ENCODE measurements around the gene TMEM9. TPM values are rescaled to one million over a fixed set of nuclear protein-coding genes. Genes with fewer than 3 reads are reported as not detected.

TMEM9 gene
- total RNA-seq, 1 donor from 2014 or later: 63.9 TPM

DNA sequence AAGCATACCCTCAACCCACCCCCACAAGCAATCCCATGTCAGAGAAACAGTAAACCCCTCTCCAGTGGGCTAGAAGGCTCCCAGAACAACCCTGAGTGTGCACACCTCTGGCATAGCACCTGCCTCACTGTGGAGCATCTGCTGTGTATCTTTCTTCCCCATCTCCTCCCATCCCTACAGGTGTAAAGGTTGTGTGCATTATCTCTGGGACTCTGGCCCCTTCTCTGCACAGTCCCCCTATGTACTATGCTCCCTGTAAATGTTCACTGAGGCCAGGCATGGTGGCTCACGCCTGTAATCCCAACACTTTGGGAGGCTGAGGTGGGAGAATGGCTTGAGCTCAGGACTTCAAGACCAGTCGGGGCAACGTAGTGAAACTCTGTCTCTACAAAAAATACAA lies 41.3 kb downstream of the TMEM9 start:
- Mint-ChIP-seq H3K4me3 (ENCODE audit: unreplicated experiment) (no peak overlapping the region), H3K27me3 (ENCODE audit: unreplicated experiment) (peaks cover 15% of the 10 kb centered on the region), H3K27ac (ENCODE audit: unreplicated experiment) (no peak overlapping the region)

GRCh38 chr1:201112173-201112731 lies 42.0 kb downstream of the TMEM9 start, which contains the start of gene CACNA1S:
TSS of gene CACNA1S (minus strand) at chr1:201112426. CDS start at chr1:201112339, 87 bp downstream.
- Mint-ChIP-seq H3K9me3 (ENCODE audit: unreplicated experiment) (no peaks in the 10 kb centered on the region), H3K4me1 (ENCODE audit: unreplicated experiment) (no peaks in the 10 kb centered on the region), H3K36me3 (ENCODE audit: unreplicated experiment) (no peaks in the 10 kb centered on the region), H3K4me3 (ENCODE audit: unreplicated experiment) (no peak within 1 kb of the TSS), H3K27ac (ENCODE audit: unreplicated experiment) (no peak within 1 kb of the TSS), H3K27me3 (ENCODE audit: unreplicated experiment) (peaks cover 11% of the 10 kb centered on the region)
- TF ChIP-seq, protein P1, sequence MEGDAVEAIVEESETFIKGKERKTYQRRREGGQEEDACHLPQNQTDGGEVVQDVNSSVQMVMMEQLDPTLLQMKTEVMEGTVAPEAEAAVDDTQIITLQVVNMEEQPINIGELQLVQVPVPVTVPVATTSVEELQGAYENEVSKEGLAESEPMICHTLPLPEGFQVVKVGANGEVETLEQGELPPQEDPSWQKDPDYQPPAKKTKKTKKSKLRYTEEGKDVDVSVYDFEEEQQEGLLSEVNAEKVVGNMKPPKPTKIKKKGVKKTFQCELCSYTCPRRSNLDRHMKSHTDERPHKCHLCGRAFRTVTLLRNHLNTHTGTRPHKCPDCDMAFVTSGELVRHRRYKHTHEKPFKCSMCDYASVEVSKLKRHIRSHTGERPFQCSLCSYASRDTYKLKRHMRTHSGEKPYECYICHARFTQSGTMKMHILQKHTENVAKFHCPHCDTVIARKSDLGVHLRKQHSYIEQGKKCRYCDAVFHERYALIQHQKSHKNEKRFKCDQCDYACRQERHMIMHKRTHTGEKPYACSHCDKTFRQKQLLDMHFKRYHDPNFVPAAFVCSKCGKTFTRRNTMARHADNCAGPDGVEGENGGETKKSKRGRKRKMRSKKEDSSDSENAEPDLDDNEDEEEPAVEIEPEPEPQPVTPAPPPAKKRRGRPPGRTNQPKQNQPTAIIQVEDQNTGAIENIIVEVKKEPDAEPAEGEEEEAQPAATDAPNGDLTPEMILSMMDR (IDR thresholded peaks at IDR 0.05): no peak
- no peak for DNase-seq (ENCODE audit: extremely low spot score, unreplicated experiment)

More for the DNA sequence above, 41.3 kb downstream of the TMEM9 start:
- H3K36me3 Mint-ChIP-seq (ENCODE audit: unreplicated experiment): no peaks in the 10 kb centered on the region
- no peak for DNase-seq (ENCODE audit: extremely low spot score, unreplicated experiment)
- TF ChIP-seq, protein P1 (IDR thresholded peaks at IDR 0.05): no peak
- no peaks in the 10 kb centered on the region for H3K9me3 Mint-ChIP-seq (ENCODE audit: unreplicated experiment)
- H3K4me1 Mint-ChIP-seq (ENCODE audit: unreplicated experiment): no peaks in the 10 kb centered on the region

GRCh38 chr1:201111672-201112071 lies 42.6 kb downstream of the TMEM9 start:
- Mint-ChIP-seq H3K9me3 (ENCODE audit: unreplicated experiment) (no peaks in the 10 kb centered on the region), H3K4me3 (ENCODE audit: unreplicated experiment) (no peak overlapping the region), H3K4me1 (ENCODE audit: unreplicated experiment) (no peaks in the 10 kb centered on the region), H3K27ac (ENCODE audit: unreplicated experiment) (no peak overlapping the region), H3K27me3 (ENCODE audit: unreplicated experiment) (peaks cover 8% of the 10 kb centered on the region), H3K36me3 (ENCODE audit: unreplicated experiment) (no peaks in the 10 kb centered on the region)
- DNase-seq (ENCODE audit: extremely low spot score, unreplicated experiment): no peak
- TF ChIP-seq, protein P1 (IDR thresholded peaks at IDR 0.05): no peak

- Mint-ChIP-seq H3K9me3 (ENCODE audit: unreplicated experiment) (no peaks in the 10 kb centered on the region), H3K4me1 (ENCODE audit: unreplicated experiment) (no peaks in the 10 kb centered on the region), H3K36me3 (ENCODE audit: unreplicated experiment) (no peaks in the 10 kb centered on the region), H3K27ac (ENCODE audit: unreplicated experiment) (no peak overlapping the region), H3K4me3 (ENCODE audit: unreplicated experiment) (no peak overlapping the region), H3K27me3 (ENCODE audit: unreplicated experiment) (peaks cover 6% of the 10 kb centered on the region)
- TF ChIP-seq, protein P1 (IDR thresholded peaks at IDR 0.05): no peak
- no peak for DNase-seq (ENCODE audit: extremely low spot score, unreplicated experiment)
Measured at GRCh38 chr1:201111156-201111555, 43.1 kb downstream of the TMEM9 start.

DNA sequence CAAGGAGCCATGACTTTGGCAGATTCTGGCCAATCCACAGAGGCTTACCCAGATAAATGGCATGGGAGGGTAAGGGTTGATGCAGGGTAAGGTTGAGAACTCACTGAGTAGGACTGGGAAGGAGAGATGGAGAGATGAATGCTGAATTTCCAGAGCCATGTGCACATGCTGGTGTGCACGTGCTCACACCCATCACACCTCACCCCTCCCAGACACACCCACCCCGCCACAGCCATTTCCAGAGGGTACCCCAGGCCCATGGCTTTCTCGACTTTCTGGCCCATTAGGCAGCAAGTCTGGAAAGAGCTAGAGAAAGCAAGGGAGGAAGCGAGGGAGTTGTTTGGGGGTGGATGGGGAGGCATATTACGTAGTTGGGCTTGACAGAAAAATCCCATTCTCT lies 43.7 kb downstream of the TMEM9 start:
- Mint-ChIP-seq H3K36me3 (ENCODE audit: unreplicated experiment) (no peaks in the 10 kb centered on the region), H3K27ac (ENCODE audit: unreplicated experiment) (no peak overlapping the region), H3K4me1 (ENCODE audit: unreplicated experiment) (no peaks in the 10 kb centered on the region), H3K9me3 (ENCODE audit: unreplicated experiment) (no peaks in the 10 kb centered on the region), H3K4me3 (ENCODE audit: unreplicated experiment) (no peak overlapping the region), H3K27me3 (ENCODE audit: unreplicated experiment) (peaks cover 6% of the 10 kb centered on the region)
- no peak for DNase-seq (ENCODE audit: extremely low spot score, unreplicated experiment)
- TF ChIP-seq, protein P1 (IDR thresholded peaks at IDR 0.05): no peak
